Brain pericyte (primary cell): ENCODE measurements around the gene LPAR2.
"Not testable (repeated sequence)": the region's sequence is repeated elsewhere in the genome, so short reads cannot be mapped to it uniquely, and the experiment has no call there.

Source experiments
- DNase-seq: peaks from one replicate; pipeline ENCODE4 v3.0.0-alpha.2; 2012; ENCODE audit warnings: low read depth, low spot score

LPAR2 gene

GRCh38 chr19:19631346-19631745 is 3.3 kb upstream of the LPAR2 start:
- DNase-seq = no peak

- no peak for DNase-seq
These were observed 2.4 kb upstream of the LPAR2 start for GRCh38 chr19:19630426-19630825.

- DNase-seq = no peak
These were observed 2.0 kb upstream of the LPAR2 start for GRCh38 chr19:19630062-19630414.

GRCh38 chr19:19628501-19629134 is 598 bp upstream of the LPAR2 start:
- DNase-seq = no peak

- no peak for DNase-seq
These were observed 1.2 kb downstream of the LPAR2 start for GRCh38 chr19:19626516-19627472.

GRCh38 chr19:19624032-19624570 is 3.9 kb downstream of the LPAR2 start:
- DNase-seq = no peak

- no peak for DNase-seq
These were observed 4.6 kb downstream of the LPAR2 start for GRCh38 chr19:19623383-19623782.

GRCh38 chr19:19619849-19620210 is 8.2 kb downstream of the LPAR2 start:
- DNase-seq = no peak

- DNase-seq = no peak
These were observed 8.7 kb downstream of the LPAR2 start for GRCh38 chr19:19619181-19619848.

GRCh38 chr19:19618219-19619051 is 9.6 kb downstream of the LPAR2 start, which contains the start of gene PBX4:
Gene PBX4, minus strand, starts transcription at chr19:19618687. Its CDS starts 58 bp downstream, at chr19:19618629.
- peak; percentile 57 for DNase-seq

- no peak for DNase-seq
These were observed 12.9 kb downstream of the LPAR2 start for GRCh38 chr19:19615086-19615485.

GRCh38 chr19:19613506-19613905 is 14.5 kb downstream of the LPAR2 start:
- no peak for DNase-seq

- DNase-seq = no peak
These were observed 17.4 kb downstream of the LPAR2 start for GRCh38 chr19:19610376-19611202.

GRCh38 chr19:19606686-19607085 is 21.3 kb downstream of the LPAR2 start:
- not testable (repeated sequence) for DNase-seq

GRCh38 chr19:19606021-19606420 is 22.0 kb downstream of the LPAR2 start:
- no peak for DNase-seq

- DNase-seq = no peak
These were observed 25.2 kb downstream of the LPAR2 start for GRCh38 chr19:19602713-19603324.

- no peak for DNase-seq
These were observed 25.8 kb downstream of the LPAR2 start for GRCh38 chr19:19602136-19602712.

- no peak for DNase-seq
These were observed 27.2 kb downstream of the LPAR2 start for GRCh38 chr19:19600793-19601330.
